KMS-11 (cell line): ENCODE data around the gene TIFAB.

Source experiments
- H2AFZ ChIP-seq: fragments of 200-600 bp; sonication (generic); 2 replicates; pipeline ENCODE4 v1.6.1; 2016; ENCODE audit warnings: antibody characterized with exemption, mixed run types, low read depth
- H3K27ac ChIP-seq: fragments of 200-600 bp; sonication (generic); 2 replicates; pipeline ENCODE4 v1.6.1; 2016; ENCODE audit warnings: mild to moderate bottlenecking, mixed run types
- H3K27me3 ChIP-seq: fragments of 200-600 bp; sonication (generic); 2 replicates; pipeline ENCODE4 v1.6.1; 2017; ENCODE audit warnings: mild to moderate bottlenecking, low read depth, mixed run types, moderate library complexity; ENCODE audit not compliant: insufficient read depth
- H3K36me3 ChIP-seq: fragments of 200-600 bp; sonication (generic); 2 replicates; pipeline ENCODE4 v1.6.1; 2017; ENCODE audit warnings: mild to moderate bottlenecking, mixed run types; ENCODE audit not compliant: insufficient read depth
- H3K4me1 ChIP-seq: fragments of 200-600 bp; sonication (generic); 2 replicates; pipeline ENCODE4 v1.6.1; 2016; ENCODE audit warnings: mild to moderate bottlenecking, low read depth, mixed run types; ENCODE audit not compliant: poor library complexity, severe bottlenecking
- H3K4me2 ChIP-seq: fragments of 200-600 bp; sonication (generic); 2 replicates; pipeline ENCODE4 v1.7.0; 2016; ENCODE audit warnings: mild to moderate bottlenecking, mixed run types
- H3K4me3 ChIP-seq: fragments of 200-600 bp; sonication (generic); IDR thresholded peaks from 2 replicates; pipeline ENCODE4 v1.6.1; 2017; ENCODE audit warnings: low read depth, low read length, mixed read lengths; ENCODE audit not compliant: insufficient read depth
- H3K79me2 ChIP-seq: fragments of 200-600 bp; sonication (generic); 2 replicates; pipeline ENCODE4 v1.6.1; 2016; ENCODE audit warnings: low read depth, mixed run types; ENCODE audit not compliant: insufficient read depth
- H3K9ac ChIP-seq: fragments of 200-600 bp; sonication (generic); 2 replicates; pipeline ENCODE4 v1.6.1; 2016; ENCODE audit warnings: mild to moderate bottlenecking, mixed run types
- H4K20me1 ChIP-seq: fragments of 200-600 bp; sonication (generic); 2 replicates; pipeline ENCODE4 v1.6.1; 2016; ENCODE audit warnings: mild to moderate bottlenecking, mixed run types; ENCODE audit not compliant: insufficient read depth
- CTCF ChIP-seq: fragments of 200-600 bp; sonication (generic); conservative IDR thresholded peaks from 2 replicates; pipeline ENCODE4 v1.6.1; 2017; ENCODE audit warnings: low read depth, mild to moderate bottlenecking, antibody characterized with exemption, low read length, moderate library complexity, mixed read lengths

Gene TIFAB

DNA sequence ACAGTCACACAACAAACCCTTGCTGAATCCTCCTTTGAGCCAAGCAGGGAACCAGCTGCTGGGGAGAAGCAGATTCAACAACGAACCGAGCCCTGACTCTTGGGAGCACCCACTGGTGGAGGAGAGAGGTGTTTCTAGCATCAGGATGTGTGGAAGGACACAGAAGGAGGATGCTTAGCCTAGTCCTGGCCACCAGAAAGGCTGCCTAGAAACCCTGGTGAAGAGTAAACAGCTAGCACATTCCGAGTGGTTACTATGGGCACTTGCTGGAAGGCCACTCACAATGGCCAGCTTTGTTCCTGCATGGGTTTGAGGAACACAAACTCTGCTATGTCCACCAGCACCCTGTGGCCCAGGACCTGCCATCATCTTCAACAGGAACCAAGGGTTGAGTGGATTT, 1.8 kb downstream of the TIFAB start:
- Histone ChIP-seq H3K36me3 (no peaks in the 10 kb centered on the region), H3K27ac (no peak overlapping the region), H3K4me1 (no peaks in the 10 kb centered on the region), H3K9ac (no peak overlapping the region), H3K4me2 (no peak overlapping the region), H3K27me3 (no peaks in the 10 kb centered on the region), H3K79me2 (no peaks in the 10 kb centered on the region), H3K4me3 (no peak overlapping the region), H4K20me1 (no peaks in the 10 kb centered on the region), H2AFZ (no peak overlapping the region)
- TF ChIP-seq CTCF = no peak

DNA sequence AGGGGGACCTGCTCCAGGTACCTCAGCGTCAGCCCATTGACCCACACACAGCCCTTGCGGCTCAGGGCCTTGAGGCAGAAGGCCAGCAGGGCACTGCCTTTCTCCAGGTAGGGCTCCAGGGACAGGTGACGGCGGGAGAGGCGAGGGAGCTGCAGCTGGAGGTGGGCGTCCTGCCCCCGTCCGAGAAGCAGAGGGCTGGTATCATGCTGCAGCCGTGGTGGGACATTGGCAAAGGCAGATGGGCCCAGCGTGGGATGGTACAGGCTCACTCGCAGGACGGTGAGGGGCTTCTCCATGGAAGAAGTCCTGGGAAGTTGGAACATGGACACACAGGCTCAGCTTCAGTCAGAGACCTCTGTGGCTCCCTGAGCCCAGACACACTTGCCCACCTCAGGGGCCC, 2.5 kb downstream of the TIFAB start:
- Histone ChIP-seq H3K79me2 (no peaks in the 10 kb centered on the region), H3K9ac (no peak overlapping the region), H4K20me1 (no peaks in the 10 kb centered on the region), H2AFZ (no peak overlapping the region), H3K4me1 (no peaks in the 10 kb centered on the region), H3K4me2 (no peak overlapping the region), H3K4me3 (no peak overlapping the region), H3K27ac (no peak overlapping the region), H3K36me3 (no peaks in the 10 kb centered on the region), H3K27me3 (no peaks in the 10 kb centered on the region)
- TF ChIP-seq CTCF = no peak

GRCh38 chr5:135448791-135449507, 3.2 kb downstream of the TIFAB start:
- Histone ChIP-seq H3K27me3 (no peaks in the 10 kb centered on the region), H3K27ac (no peak overlapping the region), H3K9ac (no peak overlapping the region), H3K36me3 (no peaks in the 10 kb centered on the region), H3K4me2 (no peak overlapping the region), H3K4me3 (no peak overlapping the region), H2AFZ (no peak overlapping the region), H3K79me2 (no peaks in the 10 kb centered on the region), H3K4me1 (no peaks in the 10 kb centered on the region), H4K20me1 (no peaks in the 10 kb centered on the region)
- TF ChIP-seq CTCF = no peak

- Histone ChIP-seq H3K4me3 (no peak overlapping the region), H3K9ac (no peak overlapping the region), H3K36me3 (no peaks in the 10 kb centered on the region), H4K20me1 (no peaks in the 10 kb centered on the region), H3K4me2 (no peak overlapping the region), H3K79me2 (no peaks in the 10 kb centered on the region), H3K27ac (no peak overlapping the region), H3K4me1 (no peaks in the 10 kb centered on the region), H3K27me3 (no peaks in the 10 kb centered on the region), H2AFZ (no peak overlapping the region)
- TF ChIP-seq CTCF = no peak
These were observed 3.9 kb downstream of the TIFAB start for GRCh38 chr5:135448071-135448739.
